ENCODE data around the gene GNAZ.

- TF ChIP-seq CTCF (IDR thresholded peaks at IDR 0.05) (no peak), POLR2A (IDR thresholded peaks at IDR 0.05) (no peak)
Observed at GRCh38 chr22:23036684-23037428, 33.5 kb upstream of the GNAZ start.
